ENCODE measurements around the gene MYCBP.

DNA sequence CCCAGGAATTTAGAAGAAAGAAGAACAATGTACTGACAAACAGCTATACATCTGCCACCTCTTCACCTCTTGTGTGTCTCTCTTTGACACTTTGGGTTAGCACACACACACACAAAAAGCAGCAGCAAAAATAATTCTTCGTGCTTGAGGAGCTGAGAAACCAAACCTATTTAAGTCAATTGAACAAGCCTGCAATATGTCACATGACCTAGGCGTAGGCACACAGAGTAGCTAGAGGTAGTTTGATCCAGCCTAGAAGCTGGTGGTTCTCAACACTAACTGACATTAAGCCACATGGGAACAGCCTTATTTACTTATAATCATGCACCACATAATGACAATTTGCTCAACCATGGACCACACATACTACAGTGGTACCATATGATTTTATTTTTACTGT, 45.8 kb downstream of the MYCBP start:
- no peak for TF ChIP-seq EZH2 (IDR thresholded peaks at IDR 0.05; ENCODE audit: insufficient read depth, poor library complexity, severe bottlenecking)
- TF ChIP-seq EZH2phosphoT487 (IDR thresholded peaks at IDR 0.05; ENCODE audit: insufficient read depth, low read depth) = no peak
